Measurements from ENCODE around the gene CDIPT. TPM values are rescaled to one million over a fixed set of nuclear protein-coding genes. Genes with fewer than 3 reads are reported as not detected.
"Not testable (repeated sequence)": the region's sequence is repeated elsewhere in the genome, so short reads cannot be mapped to it uniquely, and the experiment has no call there.

The CDIPT gene
- total RNA-seq, 1 experiment from 2014 or later: 42.7 TPM

DNA sequence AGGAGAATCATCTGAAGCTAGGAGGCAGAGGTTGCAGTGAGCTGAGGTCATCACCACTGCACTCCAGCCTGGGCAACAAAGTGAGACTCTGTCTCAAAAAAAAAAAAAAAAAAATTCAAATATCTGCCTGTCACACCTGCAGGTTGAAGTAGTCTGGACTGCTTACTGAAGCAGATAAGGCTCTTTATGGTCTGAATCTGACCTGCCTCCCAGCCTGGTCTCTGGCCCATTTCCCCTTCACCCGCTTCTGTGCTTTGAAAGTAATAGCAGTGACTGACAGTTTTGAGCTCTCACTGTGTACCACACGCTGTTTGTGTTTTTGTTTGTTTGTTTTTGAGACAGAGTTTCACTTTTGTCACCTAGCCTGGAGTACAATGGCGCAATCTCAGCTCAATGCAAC is 30.5 kb upstream of the CDIPT start:
- Mint-ChIP-seq H3K4me3 (ENCODE audit: unreplicated experiment) (no peak overlapping the region), H3K27me3 (ENCODE audit: insufficient read depth, unreplicated experiment) (peaks cover 19% of the 10 kb centered on the region), H3K36me3 (ENCODE audit: insufficient read depth, unreplicated experiment) (no peaks in the 10 kb centered on the region), H3K27ac (ENCODE audit: low read depth, unreplicated experiment) (no peak overlapping the region), H3K4me1 (ENCODE audit: insufficient read depth, unreplicated experiment) (no peaks in the 10 kb centered on the region), H3K9me3 (ENCODE audit: unreplicated experiment) (no peaks in the 10 kb centered on the region)
- DNase-seq (ENCODE audit: unreplicated experiment): no peak
- TF ChIP-seq CTCF (IDR thresholded peaks at IDR 0.05; ENCODE audit: unreplicated experiment): no peak
- ChIA-PET CTCF (interaction anchor here (0.6 kb wide), 1 partner anchor 27 kb away, joined by 3 read pairs; no protein-coding TSS in a partner anchor), POLR2A (interaction anchor here (0.7 kb wide), 2 partner anchors 9 to 23 kb away, joined by 4 to 5 read pairs; no protein-coding TSS in a partner anchor)
- no TSS peak for BruUV-seq (replicated peaks)
- intact Hi-C loops (cut with micrococcal nuclease): no loop called here

DNA sequence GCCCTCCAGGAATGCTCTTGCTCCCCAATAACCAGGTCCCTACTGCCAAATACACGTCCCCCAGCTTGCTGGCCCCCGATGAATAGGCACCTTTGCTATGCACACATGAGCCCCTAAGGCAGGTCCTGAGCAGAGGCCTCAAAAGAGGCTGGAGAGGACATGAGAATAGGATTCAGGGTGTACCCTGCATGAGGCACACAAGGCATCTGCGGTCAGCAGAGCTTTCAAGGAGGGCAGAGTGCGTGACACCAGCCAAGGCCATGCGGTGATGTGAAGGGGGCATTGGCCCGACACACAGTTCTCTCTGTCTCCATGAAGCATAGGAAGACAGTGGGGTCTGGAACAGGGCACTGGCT is 29.4 kb upstream of the CDIPT start:
- H3K4me1 Mint-ChIP-seq (ENCODE audit: insufficient read depth, unreplicated experiment): no peaks in the 10 kb centered on the region
- no peak overlapping the region for H3K4me3 Mint-ChIP-seq (ENCODE audit: unreplicated experiment)
- intact Hi-C loops (cut with micrococcal nuclease): no loop called here
- BruUV-seq (replicated peaks): no TSS peak
- no peak for TF ChIP-seq CTCF (IDR thresholded peaks at IDR 0.05; ENCODE audit: unreplicated experiment)
- no peaks in the 10 kb centered on the region for H3K36me3 Mint-ChIP-seq (ENCODE audit: insufficient read depth, unreplicated experiment)
- POLR2A ChIA-PET: no interaction called here
- no peaks in the 10 kb centered on the region for H3K9me3 Mint-ChIP-seq (ENCODE audit: unreplicated experiment)
- H3K27ac Mint-ChIP-seq (ENCODE audit: low read depth, unreplicated experiment): no peak overlapping the region
- DNase-seq (ENCODE audit: unreplicated experiment): no peak
- H3K27me3 Mint-ChIP-seq (ENCODE audit: insufficient read depth, unreplicated experiment): peaks cover 8% of the 10 kb centered on the region
- CTCF ChIA-PET: no interaction called here

GRCh38 chr16:29891525-29892457 is 28.8 kb upstream of the CDIPT start:
- Mint-ChIP-seq H3K36me3 (ENCODE audit: insufficient read depth, unreplicated experiment) (no peaks in the 10 kb centered on the region), H3K27me3 (ENCODE audit: insufficient read depth, unreplicated experiment) (peaks cover 1% of the 10 kb centered on the region), H3K4me1 (ENCODE audit: insufficient read depth, unreplicated experiment) (no peaks in the 10 kb centered on the region), H3K27ac (ENCODE audit: low read depth, unreplicated experiment) (no peak overlapping the region), H3K9me3 (ENCODE audit: unreplicated experiment) (no peaks in the 10 kb centered on the region), H3K4me3 (ENCODE audit: unreplicated experiment) (no peak overlapping the region)
- ChIA-PET POLR2A (interaction anchor here (0.6 kb wide), 1 partner anchor 19 kb away, joined by 3 read pairs; no protein-coding TSS in a partner anchor), CTCF (no interaction called here)
- intact Hi-C loops (cut with micrococcal nuclease): no loop called here
- BruUV-seq (replicated peaks): no TSS peak
- TF ChIP-seq CTCF (IDR thresholded peaks at IDR 0.05; ENCODE audit: unreplicated experiment): no peak
- no peak for DNase-seq (ENCODE audit: unreplicated experiment)

DNA sequence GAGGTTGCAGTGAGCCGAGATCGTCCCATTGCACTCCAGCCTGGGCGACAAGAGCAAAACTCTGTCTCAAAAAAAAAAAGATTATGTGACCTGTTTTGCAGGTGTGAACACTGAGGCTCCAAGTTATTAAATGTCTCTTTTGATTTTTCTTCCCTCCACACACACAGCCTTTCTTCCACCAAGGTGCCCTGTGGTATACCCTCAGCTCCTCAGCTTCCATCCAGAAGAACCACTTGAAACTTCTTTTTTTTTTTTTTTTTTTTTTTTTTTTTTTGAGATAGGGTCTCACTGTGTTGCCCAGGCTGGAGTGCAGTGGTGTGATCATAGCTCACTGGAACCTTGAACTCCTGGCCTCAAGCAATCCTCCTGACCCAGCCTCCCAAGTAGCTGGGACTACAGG is 26.3 kb upstream of the CDIPT start:
- H3K27ac Mint-ChIP-seq (ENCODE audit: low read depth, unreplicated experiment); H3K27me3 Mint-ChIP-seq (ENCODE audit: insufficient read depth, unreplicated experiment); BruUV-seq (replicated peaks); H3K36me3 Mint-ChIP-seq (ENCODE audit: insufficient read depth, unreplicated experiment); H3K9me3 Mint-ChIP-seq (ENCODE audit: unreplicated experiment); H3K4me3 Mint-ChIP-seq (ENCODE audit: unreplicated experiment); H3K4me1 Mint-ChIP-seq (ENCODE audit: insufficient read depth, unreplicated experiment); intact Hi-C loops (cut with micrococcal nuclease); DNase-seq (ENCODE audit: unreplicated experiment): not testable (repeated sequence)
- CTCF ChIA-PET: interaction anchor here (0.6 to 1.2 kb wide), 4 partner anchors 10 to 191 kb away, joined by 3 to 5 read pairs (median 4); partner anchors contain the start of gene ASPHD1
- POLR2A ChIA-PET: interaction anchor here (0.6 kb wide), 1 partner anchor 61 kb away, joined by 3 read pairs; no protein-coding TSS in a partner anchor
